Activated CD8-positive, alpha-beta T cell treated with anti-CD3 and anti-CD28 coated beads for 36 hours (primary cell): ENCODE measurements around the gene GTF2IRD1. TPM values are rescaled to one million over a fixed set of nuclear protein-coding genes. Genes with fewer than 3 reads are reported as not detected.

ENCODE experiments used
- ATAC-seq: fragments of 200-7000 bp; cut with Tn5 transposase; one replicate; pipeline ENCODE4 v1.10.0; 2021; ENCODE audit warnings: mild to moderate bottlenecking, moderate library complexity
- CTCF ChIA-PET: fragments of 350-600 bp; sonication (Branson Sonifier 250); formaldehyde crosslinking; loops from one replicate; lab custom pipeline; 2021; ENCODE audit warnings: antibody characterized with exemption; lab: Charles Lee
- POLR2A ChIA-PET: fragments of 350-600 bp; sonication (Branson Sonifier 250); formaldehyde crosslinking; loops from one replicate; lab custom pipeline; 2021; ENCODE audit warnings: antibody characterized with exemption; lab: Charles Lee
- DNase-seq: peaks from one replicate; pipeline ENCODE4 v3.0.0-alpha.2; 2020
- H3K27ac Mint-ChIP-seq: one replicate; pipeline ENCODE4 v1.8.0; 2021; ENCODE audit warnings: mild to moderate bottlenecking, mixed read lengths
- H3K27me3 Mint-ChIP-seq: one replicate; pipeline ENCODE4 v1.8.0; 2021; ENCODE audit warnings: mixed read lengths
- H3K36me3 Mint-ChIP-seq: one replicate; pipeline ENCODE4 v1.8.0; 2021; ENCODE audit warnings: low read depth, mixed read lengths
- H3K4me1 Mint-ChIP-seq: one replicate; pipeline ENCODE4 v1.8.0; 2021; ENCODE audit warnings: low read depth, mixed read lengths
- H3K4me3 Mint-ChIP-seq: one replicate; pipeline ENCODE4 v1.8.0; 2021; ENCODE audit warnings: mild to moderate bottlenecking, moderate library complexity, mixed read lengths
- H3K9me3 Mint-ChIP-seq: one replicate; pipeline ENCODE4 v1.8.0; 2021; ENCODE audit warnings: mixed read lengths
- CTCF ChIP-seq: fragments of 200-600 bp; IDR thresholded peaks from one replicate; pipeline ENCODE4 v1.8.0; 2022; ENCODE audit warnings: antibody characterized with exemption, mild to moderate bottlenecking
- intact Hi-C: fragments of 100-400 bp; cut with micrococcal nuclease; formaldehyde crosslinking; loops from one replicate; pipeline ENCODE4 v1.10.0; 2022
- total RNA-seq, 2 experiments: library from RNA; stranded (reverse); gene quantifications; one replicate each; pipeline ENCODE4 v1.2.3, GENCODE V29; 2021

Gene GTF2IRD1
- total RNA-seq, 2 experiments from 2014 or later, result 1.2 to 1.4 TPM

GRCh38 chr7:74455928-74456327 lies 2.2 kb downstream of the GTF2IRD1 start:
- Mint-ChIP-seq H3K27ac (no peak overlapping the region), H3K9me3 (no peaks in the 10 kb centered on the region), H3K27me3 (peaks cover 6% of the 10 kb centered on the region), H3K36me3 (no peaks in the 10 kb centered on the region), H3K4me1 (peaks cover 10% of the 10 kb centered on the region), H3K4me3 (no peak overlapping the region)
- intact Hi-C loops, result loop anchor here (10.0 kb wide), 1 partner anchor 89 kb away; no protein-coding TSS in a partner anchor
- DNase-seq (no peak), ATAC-seq (no peak)
- ChIA-PET POLR2A (no interaction called here), CTCF (interaction anchor here (1.2 kb wide), 1 partner anchor 55 kb away, joined by 3 read pairs; no protein-coding TSS in a partner anchor)
- no peak for TF ChIP-seq CTCF

- Mint-ChIP-seq H3K27me3 (peaks cover 6% of the 10 kb centered on the region), H3K27ac (no peak overlapping the region), H3K4me1 (peaks cover 10% of the 10 kb centered on the region), H3K36me3 (no peaks in the 10 kb centered on the region), H3K9me3 (no peaks in the 10 kb centered on the region), H3K4me3 (no peak overlapping the region)
- POLR2A ChIA-PET, result no interaction called here
- TF ChIP-seq CTCF, result no peak
- intact Hi-C loops, result loop anchor here (10.0 kb wide), 1 partner anchor 88 kb away; no protein-coding TSS in a partner anchor
- ATAC-seq (no peak), DNase-seq (no peak)
- CTCF ChIA-PET, result no interaction called here
These were observed 3.3 kb downstream of the GTF2IRD1 start for GRCh38 chr7:74457007-74457406.

- Mint-ChIP-seq H3K27me3 (no peaks in the 10 kb centered on the region), H3K4me3 (no peak overlapping the region), H3K9me3 (no peaks in the 10 kb centered on the region), H3K27ac (no peak overlapping the region), H3K36me3 (no peaks in the 10 kb centered on the region), H3K4me1 (peaks cover 3% of the 10 kb centered on the region)
- no peak for TF ChIP-seq CTCF
- CTCF ChIA-PET, result no interaction called here
- no peak for ATAC-seq
- POLR2A ChIA-PET, result no interaction called here
- intact Hi-C loops, result no loop called here
- no peak for DNase-seq
These were observed 8.4 kb downstream of the GTF2IRD1 start for GRCh38 chr7:74461970-74462706.

GRCh38 chr7:74462707-74463100 lies 9.0 kb downstream of the GTF2IRD1 start:
- no peak overlapping the region for H3K4me3 Mint-ChIP-seq
- H3K4me1 Mint-ChIP-seq, result peaks cover 3% of the 10 kb centered on the region
- ATAC-seq (no peak), DNase-seq (no peak)
- no peaks in the 10 kb centered on the region for H3K9me3 Mint-ChIP-seq
- no peaks in the 10 kb centered on the region for H3K27me3 Mint-ChIP-seq
- CTCF ChIA-PET, result no interaction called here
- POLR2A ChIA-PET, result no interaction called here
- no peak for TF ChIP-seq CTCF
- intact Hi-C loops, result no loop called here
- no peak overlapping the region for H3K27ac Mint-ChIP-seq
- H3K36me3 Mint-ChIP-seq, result no peaks in the 10 kb centered on the region
